RWPE2 (cell line): ENCODE data around the gene LPCAT1.

Experiments used
- ATAC-seq: fragments of 200-7000 bp; cut with Tn5 transposase; 3 replicates; pipeline ENCODE4 v1.9.1; 2021; ENCODE audit warnings: low read depth
- DNase-seq: peaks from one replicate; pipeline ENCODE4 v3.0.0-alpha.2; 2020; ENCODE audit warnings: low spot score
- H3K27ac ChIP-seq: fragments of 450-650 bp; 2 replicates; pipeline ENCODE4 v1.5.1; 2017; ENCODE audit warnings: mild to moderate bottlenecking; ENCODE audit not compliant: poor library complexity, severe bottlenecking
- H3K27me3 ChIP-seq: fragments of 250-450 bp; sonication (Bioruptor Pico); 2 replicates; pipeline ENCODE4 v1.5.1; 2021; ENCODE audit warnings: mild to moderate bottlenecking, moderate library complexity; ENCODE audit not compliant: insufficient read depth, poor library complexity, severe bottlenecking
- H3K36me3 ChIP-seq: fragments of 250-450 bp; sonication (Bioruptor Pico); 2 replicates; pipeline ENCODE4 v1.5.1; 2020; ENCODE audit warnings: low read depth, mild to moderate bottlenecking, moderate library complexity
- H3K4me1 ChIP-seq: fragments of 250-450 bp; sonication (Bioruptor Pico); 2 replicates; pipeline ENCODE4 v1.5.1; 2021; ENCODE audit warnings: mild to moderate bottlenecking, moderate library complexity; ENCODE audit not compliant: insufficient read depth, poor library complexity, severe bottlenecking
- H3K4me3 ChIP-seq: fragments of 250-450 bp; sonication (Bioruptor Pico); 2 replicates; pipeline ENCODE4 v1.5.1; 2021; ENCODE audit warnings: mild to moderate bottlenecking, moderate library complexity; ENCODE audit not compliant: severe bottlenecking
- H3K9me3 ChIP-seq: fragments of 250-450 bp; sonication (Bioruptor Pico); 2 replicates; pipeline ENCODE4 v1.5.1; 2021; ENCODE audit warnings: mild to moderate bottlenecking, moderate library complexity; ENCODE audit not compliant: severe bottlenecking
- TF ChIP-seq, protein P1 (sequence below): fragments of 450-650 bp; IDR thresholded peaks from one replicate; pipeline ENCODE4 v1.5.1; 2017; ENCODE audit warnings: mild to moderate bottlenecking, moderate library complexity; ENCODE audit not compliant: poor library complexity, severe bottlenecking

The LPCAT1 gene

DNA sequence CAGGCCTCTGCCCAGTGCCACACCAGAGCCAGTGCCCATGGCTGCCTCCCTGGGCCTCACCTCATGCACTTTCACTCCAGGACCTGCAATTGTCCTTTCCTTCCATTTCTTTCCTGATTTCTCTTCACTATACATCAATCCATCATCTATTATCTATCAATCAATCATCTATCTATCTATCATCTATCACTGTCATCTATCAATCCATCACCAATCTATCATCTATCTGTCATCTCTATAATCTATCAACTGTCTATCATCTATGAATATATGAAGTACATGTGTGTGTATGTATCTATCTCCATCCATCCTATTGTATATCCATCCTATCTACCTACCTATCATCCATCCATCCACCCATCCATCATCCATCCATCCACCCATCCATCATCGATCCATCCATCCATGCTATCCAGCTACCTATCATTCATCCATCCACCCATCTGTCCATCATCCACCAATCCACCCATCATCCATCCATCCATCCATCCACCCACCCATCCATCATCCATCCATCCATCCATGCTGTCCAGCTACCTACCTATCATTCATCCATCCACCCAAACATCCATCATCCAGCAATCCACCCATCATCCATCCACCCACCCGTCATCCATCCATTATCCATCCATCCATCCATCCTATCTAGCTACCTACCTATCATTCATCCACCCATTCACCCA is 105.4 kb downstream of the LPCAT1 start:
- H3K9me3 ChIP-seq = no peaks in the 10 kb centered on the region
- H3K27me3 ChIP-seq = no peaks in the 10 kb centered on the region
- ATAC-seq = no peak
- no peak overlapping the region for H3K27ac ChIP-seq
- H3K4me3 ChIP-seq = no peak overlapping the region
- no peaks in the 10 kb centered on the region for H3K4me1 ChIP-seq
- DNase-seq = no peak
- TF ChIP-seq, protein P1, sequence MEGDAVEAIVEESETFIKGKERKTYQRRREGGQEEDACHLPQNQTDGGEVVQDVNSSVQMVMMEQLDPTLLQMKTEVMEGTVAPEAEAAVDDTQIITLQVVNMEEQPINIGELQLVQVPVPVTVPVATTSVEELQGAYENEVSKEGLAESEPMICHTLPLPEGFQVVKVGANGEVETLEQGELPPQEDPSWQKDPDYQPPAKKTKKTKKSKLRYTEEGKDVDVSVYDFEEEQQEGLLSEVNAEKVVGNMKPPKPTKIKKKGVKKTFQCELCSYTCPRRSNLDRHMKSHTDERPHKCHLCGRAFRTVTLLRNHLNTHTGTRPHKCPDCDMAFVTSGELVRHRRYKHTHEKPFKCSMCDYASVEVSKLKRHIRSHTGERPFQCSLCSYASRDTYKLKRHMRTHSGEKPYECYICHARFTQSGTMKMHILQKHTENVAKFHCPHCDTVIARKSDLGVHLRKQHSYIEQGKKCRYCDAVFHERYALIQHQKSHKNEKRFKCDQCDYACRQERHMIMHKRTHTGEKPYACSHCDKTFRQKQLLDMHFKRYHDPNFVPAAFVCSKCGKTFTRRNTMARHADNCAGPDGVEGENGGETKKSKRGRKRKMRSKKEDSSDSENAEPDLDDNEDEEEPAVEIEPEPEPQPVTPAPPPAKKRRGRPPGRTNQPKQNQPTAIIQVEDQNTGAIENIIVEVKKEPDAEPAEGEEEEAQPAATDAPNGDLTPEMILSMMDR = no peak
- H3K36me3 ChIP-seq = no peaks in the 10 kb centered on the region

DNA sequence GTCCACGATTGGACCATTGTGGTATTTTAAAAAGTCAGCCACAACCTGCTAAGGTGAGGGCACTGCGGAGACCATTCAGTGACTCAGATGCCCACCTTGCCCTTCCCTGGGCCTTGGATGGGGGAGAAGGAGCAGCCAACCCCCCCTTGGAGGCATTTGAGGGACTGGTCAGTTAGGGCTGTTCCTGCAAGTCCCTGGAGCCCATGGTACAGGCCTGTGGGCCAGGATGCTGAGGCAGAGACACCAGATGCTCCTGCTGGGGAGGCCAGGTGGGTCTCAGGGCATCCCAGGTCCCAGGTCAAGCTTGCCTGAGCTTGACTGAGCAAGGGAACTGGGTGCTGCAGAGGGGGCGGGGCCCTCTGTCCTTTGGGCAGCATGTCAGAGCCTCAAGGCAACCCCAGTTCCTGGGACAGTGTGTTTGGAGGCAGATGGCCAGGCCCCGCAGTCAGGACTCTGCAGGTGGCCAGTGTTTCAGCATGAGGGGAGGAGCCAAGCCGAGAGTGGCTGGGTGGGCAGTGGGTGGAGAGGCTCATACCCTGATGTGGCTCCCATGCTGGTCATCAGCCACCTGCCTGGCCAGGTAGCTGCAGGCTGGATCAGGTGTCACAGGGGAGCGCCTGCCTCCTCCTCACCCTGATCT is 106.1 kb downstream of the LPCAT1 start:
- ATAC-seq = no peak
- Histone ChIP-seq H3K4me1 (no peaks in the 10 kb centered on the region), H3K27ac (no peak overlapping the region), H3K36me3 (no peaks in the 10 kb centered on the region), H3K4me3 (no peak overlapping the region), H3K27me3 (peaks cover 6% of the 10 kb centered on the region), H3K9me3 (no peaks in the 10 kb centered on the region)
- TF ChIP-seq, protein P1 = no peak
- DNase-seq = peak; percentile 57

DNA sequence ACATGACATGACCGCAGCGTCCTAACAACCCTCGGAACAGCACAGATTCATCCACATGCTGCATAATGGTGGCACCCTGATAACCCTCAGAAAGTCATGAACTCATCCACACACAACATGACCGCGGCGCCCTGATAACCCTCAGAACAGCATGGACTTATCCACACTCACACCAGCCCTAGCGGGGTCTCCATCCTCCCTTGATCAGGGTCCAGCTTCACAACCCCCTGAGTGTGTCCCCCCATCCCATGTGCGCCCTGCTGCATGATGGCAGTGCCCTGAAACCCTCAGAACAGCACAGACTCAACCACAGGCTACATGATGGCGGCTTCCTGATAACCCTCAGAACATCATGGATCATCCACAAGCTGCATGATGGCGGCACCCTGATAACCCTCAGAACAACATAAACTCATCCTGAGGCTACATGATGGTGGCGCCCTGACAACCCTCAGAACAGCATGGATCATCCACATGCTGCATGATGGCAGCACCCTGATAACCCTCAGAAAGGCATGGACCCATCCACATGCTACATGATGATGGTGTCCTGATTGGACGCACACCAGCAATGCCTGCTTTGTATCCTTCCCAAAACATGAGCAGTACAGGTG is 106.8 kb downstream of the LPCAT1 start:
- peaks cover 9% of the 10 kb centered on the region for H3K27me3 ChIP-seq
- H3K27ac ChIP-seq = no peak overlapping the region
- H3K4me3 ChIP-seq = no peak overlapping the region
- DNase-seq (peak; percentile 65), ATAC-seq (no peak)
- no peaks in the 10 kb centered on the region for H3K4me1 ChIP-seq
- H3K9me3 ChIP-seq = no peaks in the 10 kb centered on the region
- H3K36me3 ChIP-seq = no peaks in the 10 kb centered on the region
- TF ChIP-seq, protein P1 = no peak

DNA sequence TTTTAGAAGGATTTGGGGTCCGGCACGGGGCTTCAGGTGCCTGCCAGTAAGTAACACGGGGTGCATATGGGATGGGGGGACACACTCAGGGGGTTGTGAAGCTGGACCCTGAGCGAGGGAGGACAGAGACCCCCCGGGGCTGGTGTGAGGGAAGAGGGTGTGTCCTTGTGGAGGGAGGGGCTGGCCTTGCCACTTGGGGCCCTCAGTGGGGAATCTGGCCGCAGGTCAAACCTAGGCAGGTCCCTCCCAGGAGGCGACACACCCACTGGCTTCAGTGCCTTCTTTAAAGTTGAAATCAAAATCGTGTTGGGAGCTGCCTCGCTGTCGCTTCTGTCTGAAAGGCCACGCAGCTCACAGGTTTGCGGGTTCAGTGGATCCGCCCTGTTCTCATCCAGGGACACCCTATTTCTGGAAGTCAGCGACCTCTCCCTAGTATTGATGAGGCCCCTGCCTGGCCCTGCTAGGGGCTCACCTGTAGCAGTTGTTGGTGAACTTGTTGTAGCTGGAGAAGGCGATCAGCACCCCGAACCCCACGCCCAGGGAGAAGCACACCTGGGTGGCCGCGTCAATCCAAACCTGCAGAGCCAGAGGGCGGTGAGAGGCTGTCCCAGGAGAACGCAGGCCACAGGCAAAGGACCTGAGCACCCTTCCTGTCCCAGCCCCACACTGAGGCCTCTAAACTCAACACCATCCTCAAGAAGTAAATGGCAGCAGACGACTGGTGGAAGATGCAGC is 108.0 kb downstream of the LPCAT1 start:
- Histone ChIP-seq H3K4me1 (no peaks in the 10 kb centered on the region), H3K4me3 (no peak overlapping the region), H3K27me3 (peaks cover 9% of the 10 kb centered on the region), H3K27ac (no peak overlapping the region), H3K36me3 (no peaks in the 10 kb centered on the region), H3K9me3 (no peaks in the 10 kb centered on the region)
- ATAC-seq (no peak), DNase-seq (peak; percentile 63)
- TF ChIP-seq, protein P1 = no peak
